Ovary (tissue), 9 donors: ENCODE results near the gene RALGPS1. TPM values are rescaled to one million over a fixed set of nuclear protein-coding genes. Genes with fewer than 3 reads are reported as not detected.

Experiments used
- DNase-seq, 5 donors: peaks; one replicate each; pipeline ENCODE4 v3.0.0-alpha.2; 2019 to 2020
- H3K27ac ChIP-seq, 2 donors: fragments of 200-600 bp; one replicate each; pipeline versions ENCODE4 v1.5.1 to v1.8.0; 2019 to 2022
- H3K27me3 ChIP-seq: fragments of 200-600 bp; one replicate; pipeline ENCODE4 v1.8.0; 2022
- H3K36me3 ChIP-seq: fragments of 200-600 bp; sonication (generic); one replicate; pipeline ENCODE4 v1.5.1; 2019
- H3K4me1 ChIP-seq: one replicate; pipeline ENCODE4 v1.8.1; 2013; ENCODE audit warnings: mild to moderate bottlenecking, moderate library complexity; ENCODE audit not compliant: insufficient read depth
- H3K4me3 ChIP-seq: fragments of 200-600 bp; sonication (generic); one replicate; pipeline ENCODE4 v1.5.1; 2017
- H3K9me3 ChIP-seq, 2 donors: fragments of 200-600 bp in 1 of 2; sonication (generic) in 1 of 2; one replicate each; pipeline versions ENCODE4 v1.5.1 to v1.8.1; 2013 to 2019; ENCODE audit warnings: mild to moderate bottlenecking in 1 of 2, moderate library complexity in 1 of 2
- EP300 ChIP-seq: sonication (generic); formaldehyde crosslinking; IDR thresholded peaks from one replicate; pipeline ENCODE4 v1.6.1; 2017; ENCODE audit warnings: antibody characterized with exemption
- POLR2A ChIP-seq: fragments of 450-650 bp; IDR thresholded peaks from one replicate; pipeline ENCODE4 v1.6.1; 2017; ENCODE audit warnings: antibody characterized with exemption, mild to moderate bottlenecking, moderate library complexity
- WGBS, 3 donors: extraction: QIAGEN DNeasy Blood & Tissue Kit in 1 of 3; methylation state at CpG; one replicate each; pipeline versions ENCODE4 v1.1.5 to v1.1.7; 2013 to 2017; 5-methylcytosine and 5-hydroxymethylcytosine counted together
- intact Hi-C, 4 donors: fragments of 100-400 bp; cut with DNase I; formaldehyde crosslinking; loops; one replicate each; pipeline versions ENCODE4 v1.11.0 to v1.15.1; 2022 to 2023
- polyA plus RNA-seq, 2 donors: library from polyadenylated mRNA; stranded (reverse); fragments of 200-250 nt in 1 of 2; fragments of 350-450 nt in 1 of 2; fragmentation: Illumina TruSeq in 1 of 2; extraction: RNeasy Lipid Tissue Mini Kit (QIAGEN cat#74804) in 1 of 2; gene quantifications; one replicate each; pipeline ENCODE4 v1.2.3, GENCODE V29; 2013 to 2014
- total RNA-seq, 7 donors: library from RNA; depleted of rRNA in 2 of 7; stranded (reverse); fragments of >200 nt in 2 of 7; fragmentation: NEBNext Ultra II Directional in 3 of 7; extraction: Animal tissue kit (Norgen Biotek cat#: 25700) in 3 of 7; gene quantifications; one replicate each; pipeline versions ENCODE4 v1.1.0 to v1.2.4, GENCODE V29; 2016 to 2023
- TF ChIP-seq, protein P1 (sequence below), 3 donors: fragments of 450-650 bp in 2 of 3; fragments of 200-600 bp in 1 of 3; IDR thresholded peaks; one replicate each; pipeline versions ENCODE4 v1.5.1 to v1.8.0; 2016 to 2022; ENCODE audit warnings: antibody characterized with exemption in 3 of 3, mild to moderate bottlenecking in 1 of 3
- donor health status: DM: no; HTN: no; CAD: no; lungs with moderate emphysema.
- donor health status: DM: no; HTN: no; CAD: no.
- donor health status: Bipolar disorder and iron deficiency.
- donor health status: DM: yes; HTN: yes; CAD: no.
- donor health status: DM: no; HTN: no; CAD: no.
- donor health status: DM: yes; HTN: yes; CAD: no.

Gene RALGPS1
- total and polyA plus RNA-seq, 9 donors: 2.3 to 13.1 (median 6.9) TPM

DNA sequence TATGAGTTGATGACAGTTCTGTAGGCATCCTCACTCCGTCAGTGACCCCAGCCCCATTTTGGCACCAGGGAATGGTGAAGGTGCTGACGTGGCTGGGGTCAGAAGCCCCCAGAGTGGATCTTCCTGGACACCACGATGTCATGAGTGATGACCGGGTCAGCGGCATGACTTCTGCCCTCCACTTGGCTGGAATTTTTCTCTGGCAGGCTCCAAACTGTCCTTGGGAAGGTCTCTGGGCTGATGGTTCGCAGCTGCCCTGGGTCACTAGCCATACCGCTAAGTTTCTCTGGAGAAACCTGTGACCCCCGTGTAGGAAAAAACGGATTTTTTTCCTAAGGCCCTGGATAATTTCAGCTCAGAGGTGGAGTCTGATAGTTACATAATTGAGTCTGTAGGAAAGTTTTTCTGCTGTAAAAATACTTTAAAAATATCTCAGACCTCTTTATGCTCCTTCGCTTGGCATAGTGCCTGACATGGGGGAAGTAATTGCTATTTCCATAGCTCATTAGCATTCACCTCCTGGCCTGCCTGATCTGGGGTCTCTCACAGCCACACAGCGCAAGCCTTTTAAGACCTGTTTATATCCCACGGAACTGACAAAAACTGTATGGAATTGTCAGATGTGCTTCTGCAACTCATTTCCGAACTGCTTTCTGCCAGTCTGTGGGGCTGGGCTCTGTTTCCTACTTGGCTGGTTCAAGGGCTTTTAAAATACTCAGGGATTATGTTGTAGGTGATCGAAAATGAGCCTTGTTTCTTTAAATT lies 138.7 kb downstream of the RALGPS1 start:
- Histone ChIP-seq H3K4me1 (peaks cover 35% of the 10 kb centered on the region), H3K27me3 (no peaks in the 10 kb centered on the region), H3K36me3 (no peaks in the 10 kb centered on the region), H3K9me3 (no peaks in the 10 kb centered on the region), H3K4me3 (no peak overlapping the region), H3K27ac (peak overlapping the region; percentile 57 to 88)
- no peak for TF ChIP-seq EP300
- TF ChIP-seq, protein P1, sequence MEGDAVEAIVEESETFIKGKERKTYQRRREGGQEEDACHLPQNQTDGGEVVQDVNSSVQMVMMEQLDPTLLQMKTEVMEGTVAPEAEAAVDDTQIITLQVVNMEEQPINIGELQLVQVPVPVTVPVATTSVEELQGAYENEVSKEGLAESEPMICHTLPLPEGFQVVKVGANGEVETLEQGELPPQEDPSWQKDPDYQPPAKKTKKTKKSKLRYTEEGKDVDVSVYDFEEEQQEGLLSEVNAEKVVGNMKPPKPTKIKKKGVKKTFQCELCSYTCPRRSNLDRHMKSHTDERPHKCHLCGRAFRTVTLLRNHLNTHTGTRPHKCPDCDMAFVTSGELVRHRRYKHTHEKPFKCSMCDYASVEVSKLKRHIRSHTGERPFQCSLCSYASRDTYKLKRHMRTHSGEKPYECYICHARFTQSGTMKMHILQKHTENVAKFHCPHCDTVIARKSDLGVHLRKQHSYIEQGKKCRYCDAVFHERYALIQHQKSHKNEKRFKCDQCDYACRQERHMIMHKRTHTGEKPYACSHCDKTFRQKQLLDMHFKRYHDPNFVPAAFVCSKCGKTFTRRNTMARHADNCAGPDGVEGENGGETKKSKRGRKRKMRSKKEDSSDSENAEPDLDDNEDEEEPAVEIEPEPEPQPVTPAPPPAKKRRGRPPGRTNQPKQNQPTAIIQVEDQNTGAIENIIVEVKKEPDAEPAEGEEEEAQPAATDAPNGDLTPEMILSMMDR (IDR thresholded peaks at IDR 0.05): no peak
- TF ChIP-seq POLR2A: no peak
- peak; percentile 57 to 81 (median 75) for DNase-seq
- 11 to 17% (median 11%) methylated on average over 14 of the region's 14 CpGs for WGBS, 3 donors
- intact Hi-C loops: no loop called here

DNA sequence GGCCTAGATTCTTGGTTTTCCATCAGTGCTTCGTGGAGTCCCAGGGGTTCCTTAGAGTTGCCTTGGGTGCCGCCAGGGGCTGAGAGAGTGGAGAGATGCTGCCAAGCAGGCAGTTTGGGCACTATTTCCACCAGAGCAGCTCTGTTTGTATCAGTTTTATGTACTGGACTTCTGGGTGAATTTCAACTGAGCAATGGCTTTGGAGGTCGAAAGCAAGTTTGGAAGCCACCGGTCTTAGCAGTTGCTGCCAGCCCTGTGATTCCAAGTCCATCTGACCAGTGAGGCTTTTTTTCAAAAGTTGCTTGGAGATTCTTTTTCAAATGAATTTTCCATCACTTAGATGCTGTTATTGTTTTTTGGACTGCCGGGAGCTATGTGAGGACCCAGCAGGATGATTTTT lies 139.4 kb downstream of the RALGPS1 start:
- TF ChIP-seq POLR2A: no peak
- TF ChIP-seq, protein P1 (IDR thresholded peaks at IDR 0.05): no peak
- no peak for TF ChIP-seq EP300
- intact Hi-C loops: no loop called here
- 39 to 47% (median 44%) methylated on average over 5 of the region's 5 CpGs for WGBS, 3 donors
- H3K9me3 ChIP-seq: no peaks in the 10 kb centered on the region
- peaks cover 39% of the 10 kb centered on the region for H3K4me1 ChIP-seq
- H3K4me3 ChIP-seq: no peak overlapping the region
- DNase-seq: no peak
- peak overlapping the region; percentile 25 to 88 for H3K27ac ChIP-seq
- no peaks in the 10 kb centered on the region for H3K27me3 ChIP-seq
- no peaks in the 10 kb centered on the region for H3K36me3 ChIP-seq

DNA sequence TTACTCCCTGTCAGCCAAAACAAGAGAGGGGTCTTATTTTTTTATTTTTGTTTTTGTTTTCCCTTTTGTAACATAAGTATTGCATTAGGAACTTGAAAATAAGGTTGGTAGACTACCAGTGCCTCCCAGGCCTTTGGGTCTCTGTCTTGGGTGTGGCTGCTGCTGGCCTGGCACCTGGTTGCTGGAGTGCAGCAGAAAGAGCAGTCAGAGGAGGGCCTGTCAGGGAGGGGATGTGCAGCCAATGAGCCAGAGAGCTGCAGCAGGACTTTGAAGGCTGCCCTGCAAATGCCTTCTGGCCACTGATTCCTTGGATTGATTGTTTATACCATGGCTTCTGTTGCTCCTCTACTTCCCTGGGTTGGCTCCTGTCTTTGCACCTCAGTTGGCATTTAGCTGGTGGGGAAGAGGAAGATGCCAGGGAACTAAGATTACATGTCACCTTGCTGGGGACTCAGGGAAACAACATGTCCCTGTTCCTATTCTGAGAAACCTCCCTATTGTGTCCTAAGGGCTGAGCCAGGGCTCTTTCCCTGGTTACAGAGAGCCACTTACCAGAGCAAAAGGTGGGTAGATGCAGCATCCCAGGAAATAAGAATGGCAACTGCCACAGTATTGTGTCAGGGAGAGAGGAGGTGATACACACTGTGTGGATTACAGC lies 141.3 kb downstream of the RALGPS1 start:
- H3K36me3 ChIP-seq: no peaks in the 10 kb centered on the region
- peaks cover 39% of the 10 kb centered on the region for H3K4me1 ChIP-seq
- intact Hi-C loops: no loop called here
- H3K27ac ChIP-seq: no peak overlapping the region
- DNase-seq: no peak
- H3K27me3 ChIP-seq: no peaks in the 10 kb centered on the region
- no peaks in the 10 kb centered on the region for H3K9me3 ChIP-seq
- no peak for TF ChIP-seq EP300
- TF ChIP-seq POLR2A: no peak
- TF ChIP-seq, protein P1 (IDR thresholded peaks at IDR 0.05): no peak
- H3K4me3 ChIP-seq: no peak overlapping the region

DNA sequence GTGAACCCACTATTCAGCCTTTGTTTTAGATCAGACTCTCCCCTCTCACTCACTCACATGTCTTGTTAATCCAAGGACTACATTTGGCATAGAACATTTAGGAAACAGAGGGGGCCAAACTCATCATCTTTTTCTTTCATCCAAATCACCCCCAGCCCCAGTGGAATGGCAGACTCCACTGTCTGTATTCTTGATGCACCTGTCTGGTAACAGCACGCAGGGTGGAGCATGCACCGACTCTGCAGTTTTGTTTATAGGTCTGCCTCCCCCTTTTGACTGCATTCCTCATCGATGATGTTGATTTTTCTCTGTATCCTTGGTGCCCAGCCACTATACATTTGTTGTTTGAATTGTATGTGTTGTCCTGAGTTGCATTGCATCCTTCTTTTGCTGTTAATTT lies 141.9 kb downstream of the RALGPS1 start:
- intact Hi-C loops: no loop called here
- peaks cover 39% of the 10 kb centered on the region for H3K4me1 ChIP-seq
- no peak overlapping the region for H3K27ac ChIP-seq

More for the DNA sequence above, 141.9 kb downstream of the RALGPS1 start:
- Histone ChIP-seq H3K4me3 (no peak overlapping the region), H3K27me3 (no peaks in the 10 kb centered on the region), H3K9me3 (no peaks in the 10 kb centered on the region), H3K36me3 (no peaks in the 10 kb centered on the region)
- no peak for DNase-seq
- TF ChIP-seq EP300 (no peak), POLR2A (no peak)
- TF ChIP-seq, protein P1 (IDR thresholded peaks at IDR 0.05): no peak
- 89 to 91% (median 90%) methylated on average over 3 of the region's 3 CpGs for WGBS, 3 donors
